Measurements from ENCODE around the gene ZNF354C. TPM values are rescaled to one million over a fixed set of nuclear protein-coding genes. Genes with fewer than 3 reads are reported as not detected.
A peak's percentile ranks its signal among the peaks of the same experiment; 100 is the strongest.

ZNF354C gene
- total and polyA plus RNA-seq, 9 of the 15 experiments (the other 6 are each of a cell fraction or from before 2014, with no cell fraction given) = 0.01 to 0.08 (median 0.03) TPM; not detected in 1

- TF ChIP-seq NELFE (IDR thresholded peaks at IDR 0.05; ENCODE audit: insufficient read depth, insufficient read length) (no peak), CREB3 (tag; conservative IDR thresholded peaks at IDR 0.05; ENCODE audit: low read depth) (no peak), CBFA2T3 (IDR thresholded peaks at IDR 0.05) (peak; percentile 71), KDM5B (IDR thresholded peaks at IDR 0.05; ENCODE audit: insufficient replicate concordance, low read depth, low read length) (no peak), CLOCK (CRISPR knock-in tag; IDR thresholded peaks at IDR 0.05; ENCODE audit: borderline replicate concordance) (no peak), NR0B1 (IDR thresholded peaks at IDR 0.05; ENCODE audit: partially characterized antibody) (no peak), ZNF431 (CRISPR knock-in tag; IDR thresholded peaks at IDR 0.05) (no peak), MCM5 (IDR thresholded peaks at IDR 0.05; ENCODE audit: low read depth) (no peak), TEAD4 (IDR thresholded peaks at IDR 0.05; ENCODE audit: low read length) (peak; percentile 73), TEAD4 (CRISPR knock-in tag; IDR thresholded peaks at IDR 0.05; ENCODE audit: borderline replicate concordance) (no peak), PBX2 (CRISPR knock-in tag; IDR thresholded peaks at IDR 0.05; ENCODE audit: low read depth) (no peak), PBX2 (tag; conservative IDR thresholded peaks at IDR 0.05; ENCODE audit: low read depth) (no peak), ZNF174 (CRISPR knock-in tag; IDR thresholded peaks at IDR 0.05) (no peak), POLR2AphosphoS2 (IDR thresholded peaks at IDR 0.05; ENCODE audit: low read length) (no peak), KLF16 (IDR thresholded peaks at IDR 0.05) (0 out of 2 replicates have a peak, but pooled peaks have one; percentile 11), MTA3 (IDR thresholded peaks at IDR 0.05; ENCODE audit: borderline replicate concordance) (no peak), MCM7 (IDR thresholded peaks at IDR 0.05) (no peak), FOSL1 (tag; conservative IDR thresholded peaks at IDR 0.05) (peak; percentile 41; the same call in 1 of the 2 replicates), HMGN3 (IDR thresholded peaks at IDR 0.05; ENCODE audit: borderline replicate concordance, extremely low read depth, insufficient read length, low read depth, low read length) (no peak), YY1 (IDR thresholded peaks at IDR 0.05; ENCODE audit: borderline replicate concordance in 1 of 3, control insufficient read depth in 1 of 3, extremely low read depth in 1 of 3, insufficient read depth in 3 of 3, insufficient read length in 1 of 3, insufficient replicate concordance in 2 of 3, low read depth in 1 of 3, low read length in 2 of 3) (no peak)
Observed at GRCh38 chr5:179089502-179089901, 29.3 kb downstream of the ZNF354C start (continued).
